Pancreas (tissue), 10 donors: ENCODE results near the gene SLC16A13. TPM values are rescaled to one million over a fixed set of nuclear protein-coding genes. Genes with fewer than 3 reads are reported as not detected.
"Not testable (repeated sequence)": the region's sequence is repeated elsewhere in the genome, so short reads cannot be mapped to it uniquely, and the experiment has no call there.

Experiments
- ATAC-seq, 4 donors: fragments of 200-7000 bp; cut with Tn5 transposase; one replicate each; pipeline versions ENCODE4 v1.8.0 to v1.9.1; 2020; ENCODE audit warnings: mild to moderate bottlenecking in 4 of 4, moderate library complexity in 4 of 4
- DNase-seq, 6 donors: peaks; one replicate each; pipeline ENCODE4 v3.0.0-alpha.2; 2020
- FAIRE-seq: peaks from 2 replicates; lab custom pipeline; 2012; peaks lifted over from hg19 to GRCh38; lab: Jason Lieb, UNC
- H3K27ac ChIP-seq, 4 donors: fragments of 200-600 bp; sonication (generic); 1 replicate in 3 of 4; 2 replicates in 1 of 4; pipeline versions ENCODE4 v1.5.0 to v1.8.0; 2020
- H3K27me3 ChIP-seq, 4 donors: fragments of 200-600 bp; one replicate each; pipeline ENCODE4 v1.8.0; 2021
- H3K36me3 ChIP-seq, 3 donors: fragments of 200-600 bp; sonication (generic) in 1 of 3; one replicate each; pipeline versions ENCODE4 v1.5.0 to v1.8.0; 2020 to 2021
- H3K4me1 ChIP-seq, 3 donors: fragments of 200-600 bp; one replicate each; pipeline ENCODE4 v1.8.0; 2021
- H3K4me3 ChIP-seq, 4 donors: fragments of 200-600 bp; sonication (generic) in 2 of 4; one replicate each; pipeline versions ENCODE4 v1.5.0 to v1.8.0; 2020 to 2021
- H3K9me3 ChIP-seq, 4 donors: fragments of 200-600 bp; one replicate each; pipeline ENCODE4 v1.8.0; 2021
- CTCF ChIP-seq, 4 donors: fragments of 200-600 bp; sonication (generic) in 3 of 4; IDR thresholded peaks; one replicate each; pipeline versions ENCODE4 v1.5.0 to v1.8.0; 2021; ENCODE audit warnings: antibody characterized with exemption in 4 of 4
- WGBS, 2 donors: extraction: QIAGEN DNeasy Blood & Tissue Kit; methylation state at CpG; one replicate each; pipeline ENCODE4 v1.1.7; 2013; 5-methylcytosine and 5-hydroxymethylcytosine counted together
- intact Hi-C, 3 donors: fragments of 100-400 bp; cut with DNase I; formaldehyde crosslinking; loops; one replicate each; pipeline versions ENCODE4 v1.11.1 to v1.14.2; 2022
- polyA plus RNA-seq, 2 donors: library from polyadenylated mRNA; stranded (reverse); fragments of 200-250 nt; gene quantifications; one replicate each; pipeline ENCODE4 v1.2.3, GENCODE V29; 2013
- total RNA-seq, 6 donors: library from RNA; stranded (reverse); fragmentation: NEBNext Ultra II Directional in 4 of 6; extraction: Animal tissue kit (Norgen Biotek cat#: 25700) in 4 of 6; gene quantifications; one replicate each; pipeline versions ENCODE4 v1.2.1 to v1.2.4, GENCODE V29; 2021 to 2023
- donor health status: healthy with polysubstance abuse.
- donor health status: DM: no; HTN: no; CAD: no; lungs with moderate emphysema.
- donor health status: DM: no; HTN: no; CAD: no.
- donor health status: control.
- donor health status: control.
- donor health status: Bipolar disorder and iron deficiency.
- donor health status: DM: yes; HTN: yes; CAD: no.
- donor health status: DM: no; HTN: no; CAD: no.
- donor health status: DM: no; HTN: no; CAD: no.
- donor health status: DM: yes; HTN: yes; CAD: no.

The SLC16A13 gene
- total and polyA plus RNA-seq, 8 donors, result 0.74 to 3.0 (median 1.4) TPM

GRCh38 chr17:7084088-7084487, 48.3 kb downstream of the SLC16A13 start:
- no peaks in the 10 kb centered on the region for H3K4me1 ChIP-seq
- H3K9me3 ChIP-seq, result no peaks in the 10 kb centered on the region
- H3K36me3 ChIP-seq, result no peaks in the 10 kb centered on the region
- ATAC-seq (no peak), FAIRE-seq (no peak), DNase-seq (no peak)
- no peaks in the 10 kb centered on the region for H3K27me3 ChIP-seq
- intact Hi-C loops, result no loop called here
- TF ChIP-seq CTCF (IDR thresholded peaks at IDR 0.05), result no peak
- H3K4me3 ChIP-seq, result no peak overlapping the region
- WGBS, 2 donors, result 35 to 43% methylated on average over 7 of the region's 7 CpGs
- no peak overlapping the region for H3K27ac ChIP-seq

- H3K27ac ChIP-seq, H3K36me3 ChIP-seq, H3K4me3 ChIP-seq, ATAC-seq, H3K27me3 ChIP-seq, H3K9me3 ChIP-seq, H3K4me1 ChIP-seq, intact Hi-C loops, FAIRE-seq: not testable (repeated sequence)
- 36% methylated on average over 4 of the region's 4 CpGs for WGBS, 2 donors
- DNase-seq, result peak in 1 of 6 donors; percentile 0
Observed at GRCh38 chr17:7088442-7088841, 52.6 kb downstream of the SLC16A13 start.

GRCh38 chr17:7089570-7089969, 53.8 kb downstream of the SLC16A13 start:
- H3K9me3 ChIP-seq, H3K36me3 ChIP-seq, H3K4me3 ChIP-seq, H3K4me1 ChIP-seq, H3K27ac ChIP-seq, FAIRE-seq, ATAC-seq, H3K27me3 ChIP-seq, intact Hi-C loops: not testable (repeated sequence)
- DNase-seq, result peak in 1 of 6 donors; percentile 0
- whole genome bisulfite sequencing, 2 donors, result 76 to 90% methylated on average over 6 of the region's 6 CpGs

Other genes with a start within 250 kb of the SLC16A13 start
- under 1 TPM in 1 of 6 donors, not detected in 5; 0.28 TPM for gene TEKT1, start 204.3 kb upstream of the SLC16A13 start, total RNA-seq
- under 1 TPM in 1 of 2 donors, not detected in 1; 0.07 TPM for gene TEKT1, start 204.3 kb upstream of the SLC16A13 start, polyA plus RNA-seq
- not detected for gene ALOX12, start 40.0 kb upstream of the SLC16A13 start, total RNA-seq
- not detected for gene ALOX12, start 40.0 kb upstream of the SLC16A13 start, polyA plus RNA-seq
- gene RNASEK, start 23.4 kb upstream of the SLC16A13 start, total RNA-seq, result 100 to 1,000 TPM in 1 of 6 donors, 10 to 100 TPM in 5; 49.3 to 107 (median 73.4) TPM
- gene RNASEK, start 23.4 kb upstream of the SLC16A13 start, polyA plus RNA-seq, result 100 to 1,000 TPM; 164 to 323 TPM
- gene BCL6B, start 13.0 kb upstream of the SLC16A13 start, total RNA-seq, result 1 to 10 TPM; 1.3 to 2.8 (median 2.0) TPM
- gene BCL6B, start 13.0 kb upstream of the SLC16A13 start, polyA plus RNA-seq, result 1 to 10 TPM; 2.4 to 3.8 TPM
- gene SLC16A11, start 8.1 kb downstream of the SLC16A13 start, total RNA-seq, result 1 to 10 TPM in 5 of 6 donors, under 1 TPM in 1; 0.61 to 4.3 (median 2.6) TPM
- 10 to 100 TPM in 1 of 2 donors, 1 to 10 TPM in 1; 7.5 to 17.3 TPM for gene SLC16A11, start 8.1 kb downstream of the SLC16A13 start, polyA plus RNA-seq
- 1 to 10 TPM in 3 of 6 donors, under 1 TPM in 2, not detected in 1; 0.28 to 3.6 (median 2.6) TPM for gene CLEC10A, start 44.2 kb downstream of the SLC16A13 start, total RNA-seq
- 1 to 10 TPM in 1 of 2 donors, under 1 TPM in 1; 0.80 to 1.3 TPM for gene CLEC10A, start 44.2 kb downstream of the SLC16A13 start, polyA plus RNA-seq
- gene ASGR2, start 78.8 kb downstream of the SLC16A13 start, total RNA-seq, result under 1 TPM in 4 of 6 donors, not detected in 2; 0.29 to 0.63 (median 0.36) TPM
- under 1 TPM; 0.46 to 0.80 TPM for gene ASGR2, start 78.8 kb downstream of the SLC16A13 start, polyA plus RNA-seq
- under 1 TPM in 5 of 6 donors, not detected in 1; 0.28 to 0.75 (median 0.47) TPM for gene ASGR1, start 143.4 kb downstream of the SLC16A13 start, total RNA-seq
- gene ASGR1, start 143.4 kb downstream of the SLC16A13 start, polyA plus RNA-seq, result 1 to 10 TPM; 1.2 to 2.6 TPM
- gene DLG4, start 183.8 kb downstream of the SLC16A13 start, total RNA-seq, result 10 to 100 TPM in 1 of 6 donors, 1 to 10 TPM in 5; 2.8 to 11.3 (median 5.0) TPM
- 10 to 100 TPM; 16.1 to 19.8 TPM for gene DLG4, start 183.8 kb downstream of the SLC16A13 start, polyA plus RNA-seq
- 100 to 1,000 TPM; 447 to 715 (median 568) TPM for gene ACADVL, start 183.9 kb downstream of the SLC16A13 start, total RNA-seq
- gene ACADVL, start 183.9 kb downstream of the SLC16A13 start, polyA plus RNA-seq, result 1,000 to 10,000 TPM; 2,446 to 3,251 TPM
- gene DVL2, start 198.5 kb downstream of the SLC16A13 start, total RNA-seq, result 10 to 100 TPM in 5 of 6 donors, 1 to 10 TPM in 1; 9.6 to 26.9 (median 13.7) TPM
- 10 to 100 TPM; 17.6 to 26.4 TPM for gene DVL2, start 198.5 kb downstream of the SLC16A13 start, polyA plus RNA-seq
- 10 to 100 TPM in 4 of 6 donors, 1 to 10 TPM in 2; 7.0 to 19.8 (median 11.4) TPM for gene PHF23, start 203.4 kb downstream of the SLC16A13 start, total RNA-seq
- gene PHF23, start 203.4 kb downstream of the SLC16A13 start, polyA plus RNA-seq, result 10 to 100 TPM; 11.4 to 23.3 TPM
- gene GABARAP, start 206.4 kb downstream of the SLC16A13 start, total RNA-seq, result 100 to 1,000 TPM; 231 to 346 (median 294) TPM
- 100 to 1,000 TPM; 520 to 639 TPM for gene GABARAP, start 206.4 kb downstream of the SLC16A13 start, polyA plus RNA-seq
- 10 to 100 TPM; 42.0 to 75.2 (median 53.8) TPM for gene CTDNEP1, start 215.7 kb downstream of the SLC16A13 start, total RNA-seq
- gene CTDNEP1, start 215.7 kb downstream of the SLC16A13 start, polyA plus RNA-seq, result 10 to 100 TPM; 47.4 to 67.9 TPM
- gene ELP5, start 216.2 kb downstream of the SLC16A13 start, total RNA-seq, result 10 to 100 TPM; 11.7 to 27.1 (median 19.5) TPM
- 10 to 100 TPM; 14.1 to 41.1 TPM for gene ELP5, start 216.2 kb downstream of the SLC16A13 start, polyA plus RNA-seq
- gene CLDN7, start 226.5 kb downstream of the SLC16A13 start, total RNA-seq, result 10 to 100 TPM; 49.1 to 89.7 (median 62.7) TPM
- gene CLDN7, start 226.5 kb downstream of the SLC16A13 start, polyA plus RNA-seq, result 10 to 100 TPM; 55.7 to 69.1 TPM
- under 1 TPM; 0.16 to 0.95 (median 0.37) TPM for gene SLC2A4, start 245.7 kb downstream of the SLC16A13 start, total RNA-seq
- 1 to 10 TPM; 1.0 to 1.8 TPM for gene SLC2A4, start 245.7 kb downstream of the SLC16A13 start, polyA plus RNA-seq